ENCODE results near the gene CTU1. TPM values are rescaled to one million over a fixed set of nuclear protein-coding genes. Genes with fewer than 3 reads are reported as not detected.

The CTU1 gene
- total RNA-seq, 1 experiment from 2014 or later, result 44.5 TPM

- DNase-seq (ENCODE audit: low spot score), result no peak
Observed at GRCh38 chr19:51083181-51083580, 25.0 kb downstream of the CTU1 start.

- DNase-seq (ENCODE audit: low spot score), result no peak
Observed at GRCh38 chr19:51082611-51083010, 25.6 kb downstream of the CTU1 start, which contains the start of gene KLK14. Gene KLK14 (minus strand): TSS chr19:51082887. CDS start chr19:51082614, 273 bp downstream.

- no peak for DNase-seq (ENCODE audit: low spot score)
Observed at GRCh38 chr19:51081476-51081875, 26.7 kb downstream of the CTU1 start.

GRCh38 chr19:51079481-51080110, 28.6 kb downstream of the CTU1 start:
- DNase-seq (ENCODE audit: low spot score), result no peak

- no peak for DNase-seq (ENCODE audit: low spot score)
Observed at GRCh38 chr19:51078731-51079130, 29.5 kb downstream of the CTU1 start.

GRCh38 chr19:51078104-51078503, 30.1 kb downstream of the CTU1 start:
- DNase-seq (ENCODE audit: low spot score), result no peak

GRCh38 chr19:51076631-51077213, 31.5 kb downstream of the CTU1 start:
- DNase-seq (ENCODE audit: low spot score), result no peak

- DNase-seq (ENCODE audit: low spot score), result no peak
Observed at GRCh38 chr19:51075998-51076397, 32.2 kb downstream of the CTU1 start.

GRCh38 chr19:51071095-51071405, 37.2 kb downstream of the CTU1 start:
- DNase-seq (ENCODE audit: low spot score), result no peak

GRCh38 chr19:51070334-51071094, 37.7 kb downstream of the CTU1 start:
- no peak for DNase-seq (ENCODE audit: low spot score)

GRCh38 chr19:51066393-51067186, 41.6 kb downstream of the CTU1 start:
- no peak for DNase-seq (ENCODE audit: low spot score)

- DNase-seq (ENCODE audit: low spot score), result no peak
Observed at GRCh38 chr19:51065221-51065960, 42.8 kb downstream of the CTU1 start.

- DNase-seq (ENCODE audit: low spot score), result peak; percentile 17
Observed at GRCh38 chr19:51064534-51065220, 43.5 kb downstream of the CTU1 start, which contains the start of gene KLK13. Gene KLK13 (minus strand): TSS chr19:51065092. CDS start chr19:51065067, 25 bp downstream.

GRCh38 chr19:51063664-51064063, 44.5 kb downstream of the CTU1 start:
- no peak for DNase-seq (ENCODE audit: low spot score)

- DNase-seq (ENCODE audit: low spot score), result no peak
Observed at GRCh38 chr19:51060973-51061372, 47.2 kb downstream of the CTU1 start.

GRCh38 chr19:51060336-51060735, 47.9 kb downstream of the CTU1 start:
- no peak for DNase-seq (ENCODE audit: low spot score)

- DNase-seq (ENCODE audit: low spot score), result no peak
Observed at GRCh38 chr19:51059715-51060114, 48.5 kb downstream of the CTU1 start.

- no peak for DNase-seq (ENCODE audit: low spot score)
Observed at GRCh38 chr19:51055866-51056265, 52.3 kb downstream of the CTU1 start.

All from HT-29 (cell line).